Cerebellar cortex (tissue), 1 donor: Measurements from ENCODE around the gene STPG1.

ENCODE experiments used
- DNase-seq: peaks from one replicate; pipeline ENCODE4 v3.0.0-alpha.2; 2015; ENCODE audit warnings: low spot score

The STPG1 gene

GRCh38 chr1:24317956-24318614 is 95.5 kb downstream of the STPG1 start:
- no peak for DNase-seq

- DNase-seq: no peak
These were observed 96.5 kb downstream of the STPG1 start for GRCh38 chr1:24317081-24317480.

- DNase-seq: peak; percentile 28
These were observed 96.9 kb downstream of the STPG1 start for GRCh38 chr1:24316645-24317044.

- no peak for DNase-seq
These were observed 98.2 kb downstream of the STPG1 start for GRCh38 chr1:24315391-24315790.

GRCh38 chr1:24311741-24312140 is 101.8 kb downstream of the STPG1 start:
- DNase-seq: peak; percentile 12

GRCh38 chr1:24311234-24311633 is 102.3 kb downstream of the STPG1 start:
- DNase-seq: no peak

- DNase-seq: no peak
These were observed 103.7 kb downstream of the STPG1 start for GRCh38 chr1:24309762-24310485.

- peak; percentile 22 for DNase-seq
These were observed 105.1 kb downstream of the STPG1 start for GRCh38 chr1:24308365-24309015.
